Measurements from ENCODE around the gene BTNL2.

Gene BTNL2, protein sequence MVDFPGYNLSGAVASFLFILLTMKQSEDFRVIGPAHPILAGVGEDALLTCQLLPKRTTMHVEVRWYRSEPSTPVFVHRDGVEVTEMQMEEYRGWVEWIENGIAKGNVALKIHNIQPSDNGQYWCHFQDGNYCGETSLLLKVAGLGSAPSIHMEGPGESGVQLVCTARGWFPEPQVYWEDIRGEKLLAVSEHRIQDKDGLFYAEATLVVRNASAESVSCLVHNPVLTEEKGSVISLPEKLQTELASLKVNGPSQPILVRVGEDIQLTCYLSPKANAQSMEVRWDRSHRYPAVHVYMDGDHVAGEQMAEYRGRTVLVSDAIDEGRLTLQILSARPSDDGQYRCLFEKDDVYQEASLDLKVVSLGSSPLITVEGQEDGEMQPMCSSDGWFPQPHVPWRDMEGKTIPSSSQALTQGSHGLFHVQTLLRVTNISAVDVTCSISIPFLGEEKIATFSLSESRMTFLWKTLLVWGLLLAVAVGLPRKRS

DNA sequence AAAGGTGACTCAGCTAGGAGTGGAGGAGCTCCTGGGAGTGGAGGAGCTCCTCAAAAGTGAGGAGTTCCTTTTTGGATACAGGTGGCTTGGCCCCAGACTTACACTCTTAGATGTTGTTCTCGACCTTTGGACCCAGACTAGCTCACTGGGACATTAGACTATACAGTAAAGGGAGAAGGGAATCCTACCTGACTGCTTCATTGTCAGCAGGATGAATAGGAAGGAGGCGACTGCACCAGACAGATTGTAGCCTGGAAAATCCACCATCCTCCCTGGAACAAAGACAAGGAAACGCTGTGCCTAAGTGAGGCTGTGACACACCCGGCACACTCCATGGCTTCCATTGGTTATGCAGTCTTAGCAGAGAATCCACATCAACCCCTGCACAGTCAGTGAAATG is at the start of gene BTNL2:
TSS of gene BTNL2 (minus strand) at position 325 of the 400 bp plus-strand sequence. CDS start at position 267, 58 bp downstream.
- Histone ChIP-seq H3K9ac (ENCODE audit: low read length) (no peak within 1 kb of the TSS), H3K9me3 (ENCODE audit: low read length) (no peaks in the 10 kb centered on the region), H3K27ac (ENCODE audit: low read depth, low read length) (no peak within 1 kb of the TSS), H3K4me3 (ENCODE audit: low read depth in 1 of 2, low read length in 2 of 2) (no peak within 1 kb of the TSS), H3K27me3 (ENCODE audit: control insufficient read depth in 1 of 2, insufficient read depth in 2 of 2, low read length in 2 of 2) (peaks cover 4 to 25% of the 10 kb centered on the region in 2 donors), H3K4me1 (ENCODE audit: insufficient read depth, low read length) (no peaks in the 10 kb centered on the region), H3K36me3 (ENCODE audit: insufficient read depth, low read length) (no peaks in the 10 kb centered on the region)

GRCh38 chr6:32449088-32449736 is 42.2 kb upstream of the BTNL2 start:
- no peaks in the 10 kb centered on the region for H3K27me3 ChIP-seq (ENCODE audit: control insufficient read depth in 1 of 2, insufficient read depth in 2 of 2, low read length in 2 of 2)
- no peak overlapping the region for H3K4me3 ChIP-seq (ENCODE audit: low read depth in 1 of 2, low read length in 2 of 2)
- H3K9ac ChIP-seq (ENCODE audit: low read length), result no peak overlapping the region
- no peaks in the 10 kb centered on the region for H3K4me1 ChIP-seq (ENCODE audit: insufficient read depth, low read length)
- no peaks in the 10 kb centered on the region for H3K9me3 ChIP-seq (ENCODE audit: low read length)
- H3K27ac ChIP-seq (ENCODE audit: low read depth, low read length), result no peak overlapping the region
- no peaks in the 10 kb centered on the region for H3K36me3 ChIP-seq (ENCODE audit: insufficient read depth, low read length)

GRCh38 chr6:32447932-32448331 is 41.0 kb upstream of the BTNL2 start:
- Histone ChIP-seq H3K9me3 (ENCODE audit: low read length) (no peaks in the 10 kb centered on the region), H3K4me3 (ENCODE audit: low read depth in 1 of 2, low read length in 2 of 2) (no peak overlapping the region), H3K9ac (ENCODE audit: low read length) (no peak overlapping the region), H3K27ac (ENCODE audit: low read depth, low read length) (no peak overlapping the region), H3K4me1 (ENCODE audit: insufficient read depth, low read length) (no peaks in the 10 kb centered on the region), H3K36me3 (ENCODE audit: insufficient read depth, low read length) (no peaks in the 10 kb centered on the region), H3K27me3 (ENCODE audit: control insufficient read depth in 1 of 2, insufficient read depth in 2 of 2, low read length in 2 of 2) (no peaks in the 10 kb centered on the region)

- H3K4me1 ChIP-seq (ENCODE audit: insufficient read depth, low read length), result no peaks in the 10 kb centered on the region
- no peaks in the 10 kb centered on the region for H3K27me3 ChIP-seq (ENCODE audit: control insufficient read depth in 1 of 2, insufficient read depth in 2 of 2, low read length in 2 of 2)
- no peak overlapping the region for H3K9ac ChIP-seq (ENCODE audit: low read length)
- H3K36me3 ChIP-seq (ENCODE audit: insufficient read depth, low read length), result no peaks in the 10 kb centered on the region
- H3K4me3 ChIP-seq (ENCODE audit: low read depth in 1 of 2, low read length in 2 of 2), result no peak overlapping the region
- H3K27ac ChIP-seq (ENCODE audit: low read depth, low read length), result no peak overlapping the region
- H3K9me3 ChIP-seq (ENCODE audit: low read length), result no peaks in the 10 kb centered on the region
These were observed 38.4 kb upstream of the BTNL2 start for GRCh38 chr6:32445321-32445854.

DNA sequence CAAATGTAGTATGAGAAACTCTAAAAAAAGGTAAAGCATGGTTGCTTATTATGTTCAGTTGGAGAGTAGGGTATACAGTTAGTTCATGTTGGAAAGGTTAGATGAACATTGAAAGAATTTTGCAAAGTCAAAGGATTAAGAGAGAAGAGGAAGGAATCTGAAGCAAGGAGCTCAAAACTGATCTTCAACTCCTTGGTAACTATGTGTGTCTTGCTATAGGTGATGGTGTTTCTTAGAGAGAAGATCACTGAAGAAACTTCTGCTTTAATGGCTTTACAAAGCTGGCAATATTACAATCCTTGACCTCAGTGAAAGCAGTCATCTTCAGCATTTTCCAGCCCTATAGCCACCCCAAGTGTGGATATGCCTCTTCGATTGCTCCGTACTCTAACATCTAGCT is 37.5 kb upstream of the BTNL2 start:
- no peaks in the 10 kb centered on the region for H3K36me3 ChIP-seq (ENCODE audit: insufficient read depth, low read length)
- H3K4me3 ChIP-seq (ENCODE audit: low read depth in 1 of 2, low read length in 2 of 2), result no peak overlapping the region
- H3K4me1 ChIP-seq (ENCODE audit: insufficient read depth, low read length), result no peaks in the 10 kb centered on the region
- no peaks in the 10 kb centered on the region for H3K27me3 ChIP-seq (ENCODE audit: control insufficient read depth in 1 of 2, insufficient read depth in 2 of 2, low read length in 2 of 2)
- H3K9ac ChIP-seq (ENCODE audit: low read length), result no peak overlapping the region
- no peaks in the 10 kb centered on the region for H3K9me3 ChIP-seq (ENCODE audit: low read length)
- H3K27ac ChIP-seq (ENCODE audit: low read depth, low read length), result no peak overlapping the region

GRCh38 chr6:32442977-32443552 is 36.1 kb upstream of the BTNL2 start:
- Histone ChIP-seq H3K27me3 (ENCODE audit: control insufficient read depth in 1 of 2, insufficient read depth in 2 of 2, low read length in 2 of 2) (no peaks in the 10 kb centered on the region), H3K4me1 (ENCODE audit: insufficient read depth, low read length) (no peaks in the 10 kb centered on the region), H3K9me3 (ENCODE audit: low read length) (no peaks in the 10 kb centered on the region), H3K27ac (ENCODE audit: low read depth, low read length) (no peak overlapping the region), H3K9ac (ENCODE audit: low read length) (no peak overlapping the region), H3K36me3 (ENCODE audit: insufficient read depth, low read length) (no peaks in the 10 kb centered on the region), H3K4me3 (ENCODE audit: low read depth in 1 of 2, low read length in 2 of 2) (no peak overlapping the region)

DNA sequence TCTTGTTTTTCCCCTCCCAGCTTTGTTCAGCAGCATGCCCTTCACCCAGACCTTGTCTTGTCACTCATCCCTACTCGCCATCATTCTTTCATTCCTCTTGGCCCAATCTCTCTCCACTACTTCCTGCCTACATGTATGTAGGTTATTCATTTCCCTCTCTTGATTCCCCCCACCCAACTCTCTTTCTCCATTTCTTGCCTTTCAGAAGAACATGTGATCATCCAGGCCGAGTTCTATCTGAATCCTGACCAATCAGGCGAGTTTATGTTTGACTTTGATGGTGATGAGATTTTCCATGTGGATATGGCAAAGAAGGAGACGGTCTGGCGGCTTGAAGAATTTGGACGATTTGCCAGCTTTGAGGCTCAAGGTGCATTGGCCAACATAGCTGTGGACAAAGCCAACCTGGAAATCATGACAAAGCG is 35.3 kb upstream of the BTNL2 start:
- no peak overlapping the region for H3K4me3 ChIP-seq (ENCODE audit: low read depth in 1 of 2, low read length in 2 of 2)
- no peaks in the 10 kb centered on the region for H3K4me1 ChIP-seq (ENCODE audit: insufficient read depth, low read length)
- H3K27ac ChIP-seq (ENCODE audit: low read depth, low read length), result no peak overlapping the region
- no peaks in the 10 kb centered on the region for H3K36me3 ChIP-seq (ENCODE audit: insufficient read depth, low read length)
- H3K27me3 ChIP-seq (ENCODE audit: control insufficient read depth in 1 of 2, insufficient read depth in 2 of 2, low read length in 2 of 2), result no peaks in the 10 kb centered on the region
- H3K9me3 ChIP-seq (ENCODE audit: low read length), result no peaks in the 10 kb centered on the region
- H3K9ac ChIP-seq (ENCODE audit: low read length), result no peak overlapping the region

DNA sequence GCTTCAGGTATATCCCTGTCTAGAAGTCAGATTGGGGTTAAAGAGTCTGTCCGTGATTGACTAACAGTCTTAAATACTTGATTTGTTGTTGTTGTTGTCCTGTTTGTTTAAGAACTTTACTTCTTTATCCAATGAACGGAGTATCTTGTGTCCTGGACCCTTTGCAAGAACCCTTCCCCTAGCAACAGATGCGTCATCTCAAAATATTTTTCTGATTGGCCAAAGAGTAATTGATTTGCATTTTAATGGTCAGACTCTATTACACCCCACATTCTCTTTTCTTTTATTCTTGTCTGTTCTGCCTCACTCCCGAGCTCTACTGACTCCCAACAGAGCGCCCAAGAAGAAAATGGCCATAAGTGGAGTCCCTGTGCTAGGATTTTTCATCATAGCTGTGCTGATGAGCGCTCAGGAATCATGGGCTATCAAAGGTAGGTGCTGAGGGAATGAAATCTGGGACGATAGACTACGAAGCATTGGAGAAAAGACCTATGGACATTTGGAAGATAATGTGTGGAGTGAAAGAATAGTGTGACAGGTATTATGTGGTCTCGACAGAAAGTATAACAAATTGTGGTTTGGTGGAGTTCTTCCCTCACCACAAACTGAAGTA is 32.7 kb upstream of the BTNL2 start, which contains the start of gene HLA-DRA:
TSS of gene HLA-DRA (plus strand) at position 286 of the 613 bp plus-strand sequence. CDS start at position 350, 64 bp downstream.
- Histone ChIP-seq H3K27me3 (ENCODE audit: control insufficient read depth in 1 of 2, insufficient read depth in 2 of 2, low read length in 2 of 2) (no peaks in the 10 kb centered on the region), H3K9me3 (ENCODE audit: low read length) (no peaks in the 10 kb centered on the region), H3K4me3 (ENCODE audit: low read depth in 1 of 2, low read length in 2 of 2) (peak within 1 kb of the TSS in 1 of 2 donors; percentile 21), H3K9ac (ENCODE audit: low read length) (no peak within 1 kb of the TSS), H3K4me1 (ENCODE audit: insufficient read depth, low read length) (no peaks in the 10 kb centered on the region), H3K27ac (ENCODE audit: low read depth, low read length) (no peak within 1 kb of the TSS), H3K36me3 (ENCODE audit: insufficient read depth, low read length) (no peaks in the 10 kb centered on the region)

GRCh38 chr6:32439139-32439538 is 32.2 kb upstream of the BTNL2 start:
- H3K27ac ChIP-seq (ENCODE audit: low read depth, low read length), result no peak overlapping the region
- H3K36me3 ChIP-seq (ENCODE audit: insufficient read depth, low read length), result no peaks in the 10 kb centered on the region
- H3K9me3 ChIP-seq (ENCODE audit: low read length), result no peaks in the 10 kb centered on the region
- no peaks in the 10 kb centered on the region for H3K27me3 ChIP-seq (ENCODE audit: control insufficient read depth in 1 of 2, insufficient read depth in 2 of 2, low read length in 2 of 2)
- no peak overlapping the region for H3K9ac ChIP-seq (ENCODE audit: low read length)
- H3K4me3 ChIP-seq (ENCODE audit: low read depth in 1 of 2, low read length in 2 of 2), result peak overlapping the region in 1 of 2 donors; percentile 21
- H3K4me1 ChIP-seq (ENCODE audit: insufficient read depth, low read length), result no peaks in the 10 kb centered on the region

GRCh38 chr6:32436995-32437836 is 30.2 kb upstream of the BTNL2 start:
- no peak overlapping the region for H3K27ac ChIP-seq (ENCODE audit: low read depth, low read length)
- H3K9me3 ChIP-seq (ENCODE audit: low read length), result no peaks in the 10 kb centered on the region
- H3K36me3 ChIP-seq (ENCODE audit: insufficient read depth, low read length), result no peaks in the 10 kb centered on the region
- H3K4me3 ChIP-seq (ENCODE audit: low read depth in 1 of 2, low read length in 2 of 2), result no peak overlapping the region
- no peaks in the 10 kb centered on the region for H3K4me1 ChIP-seq (ENCODE audit: insufficient read depth, low read length)
- H3K27me3 ChIP-seq (ENCODE audit: control insufficient read depth in 1 of 2, insufficient read depth in 2 of 2, low read length in 2 of 2), result no peaks in the 10 kb centered on the region
- no peak overlapping the region for H3K9ac ChIP-seq (ENCODE audit: low read length)

Measured in muscle layer of colon (tissue), 2 donors.